NCI-H1417 (cell line): ENCODE data around the gene SMAD5.
A peak's percentile ranks its signal among the peaks of the same experiment; 100 is the strongest.

ENCODE experiments used
- DNase-seq, 3 experiments: peaks; one replicate each; lab custom pipeline; 2025; lab: John Stamatoyannopoulos, UW

Gene SMAD5

GRCh38 chr5:136132557-136133221, at the start of gene SMAD5:
Gene SMAD5, plus strand, starts transcription at chr5:136132845. Its CDS starts 20,916 bp downstream, at chr5:136153761.
- peak; percentile 89 to 93 (median 92) for DNase-seq

GRCh38 chr5:136084698-136085097, 47.9 kb upstream of the SMAD5 start:
- DNase-seq = no peak

- DNase-seq = no peak
Measured at GRCh38 chr5:136086783-136087566, 45.7 kb upstream of the SMAD5 start.

- DNase-seq = no peak
Measured at GRCh38 chr5:136087961-136088871, 44.4 kb upstream of the SMAD5 start.

- no peak for DNase-seq
Measured at GRCh38 chr5:136089791-136090190, 42.9 kb upstream of the SMAD5 start.

- DNase-seq = no peak
Measured at GRCh38 chr5:136090319-136090718, 42.3 kb upstream of the SMAD5 start.

GRCh38 chr5:136094189-136094912, 38.3 kb upstream of the SMAD5 start:
- no peak for DNase-seq

- peak in 1 of 3 experiments; percentile 5 for DNase-seq
Measured at GRCh38 chr5:136094913-136095641, 37.6 kb upstream of the SMAD5 start.

GRCh38 chr5:136098176-136098575, 34.5 kb upstream of the SMAD5 start:
- no peak for DNase-seq

- no peak for DNase-seq
Measured at GRCh38 chr5:136099870-136100269, 32.8 kb upstream of the SMAD5 start.

- DNase-seq = no peak
Measured at GRCh38 chr5:136101884-136102283, 30.8 kb upstream of the SMAD5 start.

- DNase-seq = no peak
Measured at GRCh38 chr5:136103118-136103517, 29.5 kb upstream of the SMAD5 start.

GRCh38 chr5:136104306-136104965, 28.2 kb upstream of the SMAD5 start:
- no peak for DNase-seq

GRCh38 chr5:136106351-136107031, 26.2 kb upstream of the SMAD5 start:
- no peak for DNase-seq

- no peak for DNase-seq
Measured at GRCh38 chr5:136108180-136108611, 24.4 kb upstream of the SMAD5 start.

- DNase-seq = no peak
Measured at GRCh38 chr5:136108766-136109165, 23.9 kb upstream of the SMAD5 start.

GRCh38 chr5:136109453-136110135, 23.1 kb upstream of the SMAD5 start:
- no peak for DNase-seq

- DNase-seq = peak in 1 of 3 experiments; percentile 4
Measured at GRCh38 chr5:136113606-136114005, 19.0 kb upstream of the SMAD5 start.
